SK-N-SH (cell line): ENCODE results near the gene JPH3. TPM values are rescaled to one million over a fixed set of nuclear protein-coding genes. Genes with fewer than 3 reads are reported as not detected.

Experiments
- CTCF ChIA-PET: fragments of 300-600, 350-600 bp; formaldehyde crosslinking; extraction: SDS; loops from one replicate; lab custom pipeline; 2021; lab: Yijun Ruan, JAX
- POLR2A ChIA-PET: fragments of 350-600 bp; sonication (Branson Sonifier 250); formaldehyde crosslinking; extraction: SDS; loops from one replicate; lab custom pipeline; 2020; ENCODE audit warnings: antibody characterized with exemption, inconsistent platforms; lab: Yijun Ruan, JAX
- DNase-seq: peaks from one replicate; pipeline ENCODE4 v3.0.0; 2012
- H2AFZ ChIP-seq: fragments of 200-600 bp; sonication (generic); 2 replicates; pipeline ENCODE4 v1.8.1; 2016; ENCODE audit warnings: antibody characterized with exemption, mild to moderate bottlenecking, low read depth
- H3F3A ChIP-seq: fragments of 200-600 bp; sonication (generic); replicated peaks from 2 replicates; pipeline ENCODE3; 2016; ENCODE audit warnings: antibody characterized with exemption, mild to moderate bottlenecking; ENCODE audit not compliant: insufficient read depth
- H3K27ac ChIP-seq, 2 experiments: fragments of 200-500 bp in 1 of 2; fragments of 200-600 bp in 1 of 2; sonication (Bioruptor generic) in 1 of 2; sonication (generic), shearing (Covaris generic) in 1 of 2; 2 replicates each; pipeline versions ENCODE4 v1.5.1 to v1.6.1; 2014 to 2016; ENCODE audit warnings: low read depth in 2 of 2, inconsistent platforms in 1 of 2, low read length in 1 of 2, mild to moderate bottlenecking in 1 of 2, mixed read lengths in 1 of 2
- H3K27me3 ChIP-seq: fragments of 200-600 bp; sonication (generic), shearing (Covaris generic); 2 replicates; pipeline ENCODE4 v1.6.1; 2016; ENCODE audit warnings: mixed run types; ENCODE audit not compliant: insufficient read depth
- H3K36me3 ChIP-seq, 2 experiments: fragments of 200-500 bp in 1 of 2; fragments of 200-600 bp in 1 of 2; sonication (Bioruptor generic) in 1 of 2; sonication (generic) in 1 of 2; replicated peaks in 1 of 2; 2 replicates each; pipeline versions ENCODE3 to v1.5.1; 2014 to 2016; ENCODE audit warnings: low read length in 1 of 2, mild to moderate bottlenecking in 1 of 2; ENCODE audit not compliant: insufficient read depth in 2 of 2, control insufficient read depth in 1 of 2
- H3K4me1 ChIP-seq, 2 experiments: fragments of 200-500 bp in 1 of 2; fragments of 200-600 bp in 1 of 2; sonication (Bioruptor generic) in 1 of 2; sonication (generic), shearing (Covaris generic) in 1 of 2; 2 replicates each; pipeline versions ENCODE4 v1.5.1 to v1.6.1; 2014 to 2016; ENCODE audit warnings: low read depth in 1 of 2, low read length in 1 of 2, mixed run types in 1 of 2; ENCODE audit not compliant: insufficient read depth in 2 of 2, control insufficient read depth in 1 of 2
- H3K4me2 ChIP-seq: fragments of 200-600 bp; sonication (generic), shearing (Covaris generic); 2 replicates; pipeline ENCODE4 v1.6.1; 2017; ENCODE audit warnings: mixed run types
- H3K4me3 ChIP-seq, 2 experiments: fragments of 200-500 bp in 1 of 2; fragments of 200-600 bp in 1 of 2; sonication (Bioruptor generic) in 1 of 2; sonication (generic), shearing (Covaris generic) in 1 of 2; 2 replicates each; pipeline versions ENCODE4 v1.5.1 to v1.8.1; 2014 to 2016; ENCODE audit warnings: low read depth in 2 of 2, inconsistent platforms in 1 of 2, low read length in 1 of 2, mild to moderate bottlenecking in 1 of 2, mixed read lengths in 1 of 2, moderate library complexity in 1 of 2
- H3K79me2 ChIP-seq: fragments of 200-600 bp; sonication (generic); 2 replicates; pipeline ENCODE4 v1.8.1; 2017; ENCODE audit warnings: mild to moderate bottlenecking; ENCODE audit not compliant: insufficient read depth
- H3K9ac ChIP-seq: fragments of 200-600 bp; sonication (generic); 2 replicates; pipeline ENCODE4 v1.6.1; 2017; ENCODE audit warnings: mixed run types
- H3K9me2 ChIP-seq: fragments of 200-600 bp; sonication (generic); 2 replicates; pipeline ENCODE4 v1.6.1; 2017; ENCODE audit warnings: mixed run types
- H3K9me3 ChIP-seq: fragments of 200-600 bp; sonication (generic); 2 replicates; pipeline ENCODE4 v1.6.1; 2017; ENCODE audit warnings: mixed run types, mild to moderate bottlenecking, moderate library complexity
- H4K20me1 ChIP-seq: fragments of 200-600 bp; sonication (generic); 2 replicates; pipeline ENCODE4 v1.6.1; 2017; ENCODE audit warnings: mild to moderate bottlenecking, mixed run types; ENCODE audit not compliant: insufficient read depth
- CTCF ChIP-seq: fragments of 200-600 bp; sonication (generic); IDR thresholded peaks from 2 replicates; pipeline ENCODE4 v1.6.1; 2017; ENCODE audit warnings: antibody characterized with exemption, mild to moderate bottlenecking, moderate library complexity
- EP300 ChIP-seq, 2 experiments: IDR thresholded peaks; 2 replicates each; pipeline versions ENCODE4 v1.4.0 to v1.6.1; 2012; ENCODE audit warnings: borderline replicate concordance in 1 of 2, low read depth in 1 of 2, low read length in 1 of 2
- FOSL2 ChIP-seq: IDR thresholded peaks from 2 replicates; pipeline ENCODE4 v1.4.0; 2012; ENCODE audit warnings: low read depth, mild to moderate bottlenecking, moderate library complexity, borderline replicate concordance
- FOXJ3 ChIP-seq: sonication (generic); formaldehyde crosslinking; IDR thresholded peaks from 2 replicates; pipeline ENCODE4 v1.5.1; 2020; ENCODE audit warnings: mild to moderate bottlenecking, missing genetic modification reagents
- FOXM1 ChIP-seq: IDR thresholded peaks from 2 replicates; pipeline ENCODE4 v1.4.0; 2012; ENCODE audit warnings: low read depth, mild to moderate bottlenecking
- GABPA ChIP-seq: IDR thresholded peaks from 2 replicates; pipeline ENCODE4 v1.4.0; 2012; ENCODE audit warnings: low read depth, mild to moderate bottlenecking
- GATA2 ChIP-seq: sonication (generic); formaldehyde crosslinking; IDR thresholded peaks from 2 replicates; pipeline ENCODE4 v1.5.0; 2020; ENCODE audit warnings: mild to moderate bottlenecking, missing genetic modification reagents
- IRF3 ChIP-seq: fragments of 150-350 bp; IDR thresholded peaks from 2 replicates; pipeline ENCODE4 v1.6.1; 2016; ENCODE audit warnings: mild to moderate bottlenecking, low read depth, low read length
- MAX ChIP-seq: IDR thresholded peaks from 2 replicates; pipeline ENCODE4 v1.4.0; 2012; ENCODE audit warnings: low read depth
- MEF2A ChIP-seq: IDR thresholded peaks from 2 replicates; pipeline ENCODE4 v1.4.0; 2012; ENCODE audit warnings: low read depth, borderline replicate concordance
- NFIC ChIP-seq: IDR thresholded peaks from 2 replicates; pipeline ENCODE4 v1.4.0; 2012; ENCODE audit warnings: borderline replicate concordance
- NRF1 ChIP-seq: IDR thresholded peaks from 2 replicates; pipeline ENCODE4 v1.6.1; 2012; ENCODE audit warnings: low read depth, mild to moderate bottlenecking, low read length
- REST ChIP-seq: IDR thresholded peaks from 2 replicates; pipeline ENCODE4 v1.6.1; 2012; ENCODE audit warnings: mild to moderate bottlenecking, low read depth, low read length, moderate library complexity
- RXRA ChIP-seq: IDR thresholded peaks from 2 replicates; pipeline ENCODE4 v1.4.0; 2012; ENCODE audit warnings: low read depth, mild to moderate bottlenecking, borderline replicate concordance
- TEAD4 ChIP-seq: IDR thresholded peaks from 2 replicates; pipeline ENCODE4 v1.4.0; 2012; ENCODE audit warnings: mild to moderate bottlenecking, borderline replicate concordance; ENCODE audit not compliant: insufficient read depth
- YY1 ChIP-seq: IDR thresholded peaks from 2 replicates; pipeline ENCODE4 v1.4.0; 2012; ENCODE audit warnings: low read depth, mild to moderate bottlenecking
- WGBS: methylation state at CpG from one replicate; pipeline ENCODE4 v1.1.6; 2017; ENCODE audit warnings: low lambda C conversion rate; 5-methylcytosine and 5-hydroxymethylcytosine counted together
- polyA plus RNA-seq, 3 experiments: library from polyadenylated mRNA; depleted of rRNA; stranded (reverse); fragments of >200 nt; gene quantifications; 2 replicates each; pipeline ENCODE4 v1.2.3, GENCODE V29; 2012

Gene JPH3
- polyA plus RNA-seq, 1 of the 3 experiments (the other 2 are of a cell fraction) = 0.25 TPM

- TF ChIP-seq EP300 (IDR thresholded peaks at IDR 0.05; ENCODE audit: borderline replicate concordance in 1 of 2, low read depth in 1 of 2, low read length in 1 of 2) (no peak), TEAD4 (no peak), FOSL2 (no peak), CTCF (no peak), FOXM1 (no peak), RXRA (no peak)
- TF ChIP-seq, all 33 proteins: peak for 0
Observed at GRCh38 chr16:87636741-87637140, 34.4 kb downstream of the JPH3 start (continued).

- Histone ChIP-seq H3K4me2 (no peak overlapping the region), H3K9me3 (no peaks in the 10 kb centered on the region), H3F3A (no peaks in the 10 kb centered on the region), H2AFZ (no peak overlapping the region), H3K9ac (no peak overlapping the region), H3K79me2 (no peaks in the 10 kb centered on the region), H3K27ac (no peak overlapping the region), H3K27me3 (peaks cover 16% of the 10 kb centered on the region; the same call in 1 of the 2 replicates), H3K4me3 (no peak overlapping the region), H3K4me1 (peaks cover 0 to 15% of the 10 kb centered on the region in 2 experiments; a peak in 1 of 4 replicates), H3K9me2 (no peaks in the 10 kb centered on the region), H3K36me3 (no peaks in the 10 kb centered on the region), H4K20me1 (no peaks in the 10 kb centered on the region)
- no peak for DNase-seq
- WGBS = 71% methylated on average over 9 of the region's 13 CpGs
- ChIA-PET CTCF (interaction anchor here (1.0 to 5.0 kb wide), 16 partner anchors 10 to 242 kb away, joined by 3 to 229 read pairs (median 20); partner anchors contain the start of gene MAP1LC3B), POLR2A (no interaction called here)
- TF ChIP-seq GABPA (no peak), GATA2 (CRISPR knock-in tag) (no peak), MEF2A (no peak), EP300 (IDR thresholded peaks at IDR 0.05; ENCODE audit: borderline replicate concordance in 1 of 2, low read depth in 1 of 2, low read length in 1 of 2) (no peak), YY1 (no peak), FOXJ3 (CRISPR knock-in tag) (no peak), NFIC (no peak), REST (no peak), NRF1 (no peak), RXRA (no peak), IRF3 (no peak), MAX (no peak)
Observed at GRCh38 chr16:87637357-87637756, 35.0 kb downstream of the JPH3 start.
